ENCODE measurements around the gene NTM. TPM values are rescaled to one million over a fixed set of nuclear protein-coding genes. Genes with fewer than 3 reads are reported as not detected.

The NTM gene
- total RNA-seq, 1 experiment from 2014 or later, result 16.4 TPM

DNA sequence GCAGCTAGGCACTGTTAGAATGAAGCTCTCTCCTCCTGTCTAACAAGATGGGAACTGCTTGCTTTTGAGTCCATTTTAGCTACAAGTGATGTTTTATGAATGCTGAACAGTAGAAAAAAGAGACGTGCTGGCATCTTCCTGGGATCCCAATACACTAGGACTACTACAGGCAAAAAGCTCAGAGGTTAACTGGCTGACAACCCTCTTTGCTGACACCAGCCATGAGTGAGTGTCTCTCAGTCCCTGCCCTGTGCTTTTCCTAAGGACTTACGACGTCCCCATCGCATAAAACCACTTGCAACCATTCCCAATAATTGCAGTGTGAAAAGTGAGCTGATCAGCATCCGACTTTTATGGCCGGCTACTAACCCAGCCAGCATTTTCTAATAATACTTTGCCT is 213.5 kb downstream of the NTM start (continued):
- no peak for TF ChIP-seq AR (CRISPR knock-in tag; IDR thresholded peaks at IDR 0.05)

DNA sequence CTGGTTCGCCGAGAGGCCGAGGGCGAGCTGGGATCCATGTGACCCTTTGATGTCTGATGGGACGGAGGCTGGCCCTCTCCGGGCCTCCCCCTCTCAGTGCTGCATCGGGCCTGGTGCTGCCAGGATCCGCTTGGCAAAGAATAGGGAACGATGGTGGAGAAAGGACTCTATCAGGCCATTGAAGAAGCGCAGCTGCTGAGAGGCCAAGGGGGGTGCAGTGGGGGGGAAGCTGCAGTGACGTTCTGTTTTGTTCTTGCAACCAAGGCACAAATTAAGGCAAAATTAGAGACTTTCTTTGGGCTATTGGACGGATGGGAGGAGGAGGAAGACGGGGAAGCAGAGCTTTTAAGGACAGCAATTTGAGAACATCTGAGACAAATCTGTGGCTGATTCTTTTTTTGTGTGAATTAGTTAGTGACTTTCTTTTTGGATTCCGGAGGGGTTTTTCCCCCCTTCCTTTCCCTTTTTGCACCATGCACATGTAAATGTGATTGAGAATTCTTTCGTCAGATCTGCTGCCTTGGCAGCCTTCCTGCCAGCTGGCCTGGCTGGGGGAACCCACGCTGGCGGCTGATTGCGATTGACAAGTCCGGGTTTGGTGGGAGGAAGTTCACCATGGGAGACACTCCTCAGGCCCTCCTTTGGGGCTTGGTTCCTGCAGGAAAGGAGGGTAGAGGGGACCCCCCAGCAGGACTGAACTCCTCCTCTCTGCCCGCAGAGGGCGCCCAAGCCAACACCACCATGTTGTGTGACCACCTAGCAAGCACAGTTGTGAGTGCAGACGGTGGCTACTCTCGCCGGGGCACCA is 214.6 kb downstream of the NTM start:
- ATAC-seq (peak; percentile 95), DNase-seq (ENCODE audit: low spot score) (peak; percentile 82)
- CTCF ChIA-PET, result interaction anchor here (0.7 to 5.3 kb wide), 8 partner anchors 22 to 560 kb away, joined by 3 to 45 read pairs (median 6); no protein-coding TSS in a partner anchor
- H3K4me1 Mint-ChIP-seq, result peaks cover 52% of the 10 kb centered on the region
- POLR2A ChIA-PET, result no interaction called here
- peaks cover 6% of the 10 kb centered on the region for H3K9me3 Mint-ChIP-seq
- no peaks in the 10 kb centered on the region; the same call in 1 of the 2 replicates for H3K27me3 Mint-ChIP-seq (ENCODE audit: low read depth)
- H3K27ac Mint-ChIP-seq, result peak overlapping the region; percentile 39; the same call in 1 of the 2 replicates
- no peaks in the 10 kb centered on the region for H3K36me3 Mint-ChIP-seq
- no peak overlapping the region for H3K4me3 Mint-ChIP-seq
- TF ChIP-seq, protein P1, sequence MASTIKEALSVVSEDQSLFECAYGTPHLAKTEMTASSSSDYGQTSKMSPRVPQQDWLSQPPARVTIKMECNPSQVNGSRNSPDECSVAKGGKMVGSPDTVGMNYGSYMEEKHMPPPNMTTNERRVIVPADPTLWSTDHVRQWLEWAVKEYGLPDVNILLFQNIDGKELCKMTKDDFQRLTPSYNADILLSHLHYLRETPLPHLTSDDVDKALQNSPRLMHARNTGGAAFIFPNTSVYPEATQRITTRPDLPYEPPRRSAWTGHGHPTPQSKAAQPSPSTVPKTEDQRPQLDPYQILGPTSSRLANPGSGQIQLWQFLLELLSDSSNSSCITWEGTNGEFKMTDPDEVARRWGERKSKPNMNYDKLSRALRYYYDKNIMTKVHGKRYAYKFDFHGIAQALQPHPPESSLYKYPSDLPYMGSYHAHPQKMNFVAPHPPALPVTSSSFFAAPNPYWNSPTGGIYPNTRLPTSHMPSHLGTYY (CRISPR knock-in tag; IDR thresholded peaks at IDR 0.05), result 0 out of 2 replicates have a peak, but pooled peaks have one; percentile 35
- TF ChIP-seq RELA (CRISPR knock-in tag; IDR thresholded peaks at IDR 0.05; ENCODE audit: borderline replicate concordance), result no peak
- no peak for TF ChIP-seq TEAD1 (CRISPR knock-in tag; IDR thresholded peaks at IDR 0.05)
- TF ChIP-seq TEAD4 (CRISPR knock-in tag; IDR thresholded peaks at IDR 0.05), result no peak
- no peak for TF ChIP-seq ZNF532 (CRISPR knock-in tag; IDR thresholded peaks at IDR 0.05; ENCODE audit: borderline replicate concordance)
- TF ChIP-seq ATF3 (CRISPR knock-in tag; conservative IDR thresholded peaks at IDR 0.05), result no peak
- TF ChIP-seq ZNF396 (CRISPR knock-in tag; IDR thresholded peaks at IDR 0.05; ENCODE audit: borderline replicate concordance), result no peak
- TF ChIP-seq NR1H2 (CRISPR knock-in tag; IDR thresholded peaks at IDR 0.05), result no peak
- TF ChIP-seq ZNF219 (CRISPR knock-in tag; IDR thresholded peaks at IDR 0.05; ENCODE audit: borderline replicate concordance), result no peak
- TF ChIP-seq, protein P2, sequence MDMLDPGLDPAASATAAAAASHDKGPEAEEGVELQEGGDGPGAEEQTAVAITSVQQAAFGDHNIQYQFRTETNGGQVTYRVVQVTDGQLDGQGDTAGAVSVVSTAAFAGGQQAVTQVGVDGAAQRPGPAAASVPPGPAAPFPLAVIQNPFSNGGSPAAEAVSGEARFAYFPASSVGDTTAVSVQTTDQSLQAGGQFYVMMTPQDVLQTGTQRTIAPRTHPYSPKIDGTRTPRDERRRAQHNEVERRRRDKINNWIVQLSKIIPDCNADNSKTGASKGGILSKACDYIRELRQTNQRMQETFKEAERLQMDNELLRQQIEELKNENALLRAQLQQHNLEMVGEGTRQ (CRISPR knock-in tag; IDR thresholded peaks at IDR 0.05), result peak; percentile 35; the same call in 1 of the 2 replicates
- no peak for TF ChIP-seq CDX4 (CRISPR knock-in tag; IDR thresholded peaks at IDR 0.05; ENCODE audit: borderline replicate concordance)
- TF ChIP-seq, protein P3, sequence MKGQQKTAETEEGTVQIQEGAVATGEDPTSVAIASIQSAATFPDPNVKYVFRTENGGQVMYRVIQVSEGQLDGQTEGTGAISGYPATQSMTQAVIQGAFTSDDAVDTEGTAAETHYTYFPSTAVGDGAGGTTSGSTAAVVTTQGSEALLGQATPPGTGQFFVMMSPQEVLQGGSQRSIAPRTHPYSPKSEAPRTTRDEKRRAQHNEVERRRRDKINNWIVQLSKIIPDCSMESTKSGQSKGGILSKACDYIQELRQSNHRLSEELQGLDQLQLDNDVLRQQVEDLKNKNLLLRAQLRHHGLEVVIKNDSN (CRISPR knock-in tag; IDR thresholded peaks at IDR 0.05), result no peak
- no peak for TF ChIP-seq E2F5 (CRISPR knock-in tag; IDR thresholded peaks at IDR 0.05)
- no peak for TF ChIP-seq ZNF512 (CRISPR knock-in tag; IDR thresholded peaks at IDR 0.05; ENCODE audit: borderline replicate concordance)
- peak; percentile 70 for TF ChIP-seq CTCF (IDR thresholded peaks at IDR 0.05)
- TF ChIP-seq ETV6 (CRISPR knock-in tag; IDR thresholded peaks at IDR 0.05), result peak; percentile 76
